Cardiac muscle cell (in vitro differentiated cells and primary cell): ENCODE data around the gene PRR5. TPM values are rescaled to one million over a fixed set of nuclear protein-coding genes. Genes with fewer than 3 reads are reported as not detected.
A peak's percentile ranks its signal among the peaks of the same experiment; 100 is the strongest.

Experiments used
- DNase-seq, 2 donors: peaks; one replicate each; pipeline versions ENCODE4 v3.0.0 to v3.0.0-alpha.2; 2010 to 2017; ENCODE audit warnings: low read depth in 1 of 2, low spot score in 1 of 2
- H3K27ac ChIP-seq: fragments of 200-600 bp; sonication (generic); 2 replicates; pipeline ENCODE4 v1.5.1; 2016
- H3K27me3 ChIP-seq: fragments of 200-600 bp; sonication (generic); 2 replicates; pipeline ENCODE4 v1.6.0; 2016; ENCODE audit warnings: control low read depth
- H3K36me3 ChIP-seq: fragments of 200-600 bp; sonication (generic); 2 replicates; pipeline ENCODE4 v1.5.1; 2016; ENCODE audit warnings: control low read depth
- H3K4me1 ChIP-seq: fragments of 200-600 bp; sonication (generic); 2 replicates; pipeline ENCODE4 v1.8.1; 2017; ENCODE audit warnings: low read depth, mild to moderate bottlenecking, mixed run types
- H3K4me3 ChIP-seq: fragments of 200-600 bp; sonication (generic); 2 replicates; pipeline ENCODE4 v1.5.1; 2016; ENCODE audit warnings: mild to moderate bottlenecking
- H3K9me3 ChIP-seq: fragments of 200-600 bp; sonication (generic); 2 replicates; pipeline ENCODE4 v1.5.1; 2017; ENCODE audit warnings: low read depth, mild to moderate bottlenecking, control low read depth
- polyA plus RNA-seq: library from polyadenylated mRNA; unstranded; fragments of >200 nt; fragmentation: Nextera tagmentation; extraction: Ambion mirVana; gene quantifications from 2 replicates; pipeline ENCODE4 v1.2.1, GENCODE V29; 2016
- total RNA-seq: library from RNA; depleted of rRNA; stranded (reverse); fragments of >200 nt; gene quantifications from 2 replicates; pipeline ENCODE4 v1.2.3, GENCODE V29; 2016
- TF ChIP-seq, protein P1 (sequence below): IDR thresholded peaks from 2 replicates; pipeline ENCODE4 v1.5.1; 2012; ENCODE audit warnings: low read depth, mild to moderate bottlenecking, low read length

Gene PRR5
- total and polyA plus RNA-seq, 2 experiments from 2014 or later, result 36.5 to 41.7 TPM

DNA sequence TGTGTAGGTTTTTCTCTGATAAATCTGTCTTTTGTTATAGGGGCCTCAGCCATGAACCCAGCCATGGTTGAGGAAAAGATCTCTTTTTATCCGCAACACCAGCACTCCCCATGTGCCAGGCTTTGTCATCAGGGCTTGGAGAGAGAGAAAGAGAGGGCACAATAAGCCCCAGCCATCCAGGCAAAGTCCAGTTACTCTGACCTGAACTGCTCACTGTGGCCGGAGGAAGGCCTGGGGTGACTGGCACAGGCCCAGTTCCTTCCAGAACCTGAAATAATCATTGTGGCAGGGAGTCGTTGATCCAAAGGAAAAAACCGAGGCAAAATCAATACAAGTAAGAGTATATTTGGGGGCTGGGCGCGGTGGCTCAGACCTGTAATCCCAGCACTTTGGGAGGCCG lies 46.5 kb downstream of the PRR5 start:
- Histone ChIP-seq H3K27me3 (peaks cover 15% of the 10 kb centered on the region), H3K27ac (no peak overlapping the region), H3K36me3 (no peaks in the 10 kb centered on the region), H3K9me3 (no peaks in the 10 kb centered on the region), H3K4me1 (peaks cover 2% of the 10 kb centered on the region), H3K4me3 (no peak overlapping the region)
- TF ChIP-seq, protein P1, sequence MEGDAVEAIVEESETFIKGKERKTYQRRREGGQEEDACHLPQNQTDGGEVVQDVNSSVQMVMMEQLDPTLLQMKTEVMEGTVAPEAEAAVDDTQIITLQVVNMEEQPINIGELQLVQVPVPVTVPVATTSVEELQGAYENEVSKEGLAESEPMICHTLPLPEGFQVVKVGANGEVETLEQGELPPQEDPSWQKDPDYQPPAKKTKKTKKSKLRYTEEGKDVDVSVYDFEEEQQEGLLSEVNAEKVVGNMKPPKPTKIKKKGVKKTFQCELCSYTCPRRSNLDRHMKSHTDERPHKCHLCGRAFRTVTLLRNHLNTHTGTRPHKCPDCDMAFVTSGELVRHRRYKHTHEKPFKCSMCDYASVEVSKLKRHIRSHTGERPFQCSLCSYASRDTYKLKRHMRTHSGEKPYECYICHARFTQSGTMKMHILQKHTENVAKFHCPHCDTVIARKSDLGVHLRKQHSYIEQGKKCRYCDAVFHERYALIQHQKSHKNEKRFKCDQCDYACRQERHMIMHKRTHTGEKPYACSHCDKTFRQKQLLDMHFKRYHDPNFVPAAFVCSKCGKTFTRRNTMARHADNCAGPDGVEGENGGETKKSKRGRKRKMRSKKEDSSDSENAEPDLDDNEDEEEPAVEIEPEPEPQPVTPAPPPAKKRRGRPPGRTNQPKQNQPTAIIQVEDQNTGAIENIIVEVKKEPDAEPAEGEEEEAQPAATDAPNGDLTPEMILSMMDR, result no peak
- no peak for DNase-seq

DNA sequence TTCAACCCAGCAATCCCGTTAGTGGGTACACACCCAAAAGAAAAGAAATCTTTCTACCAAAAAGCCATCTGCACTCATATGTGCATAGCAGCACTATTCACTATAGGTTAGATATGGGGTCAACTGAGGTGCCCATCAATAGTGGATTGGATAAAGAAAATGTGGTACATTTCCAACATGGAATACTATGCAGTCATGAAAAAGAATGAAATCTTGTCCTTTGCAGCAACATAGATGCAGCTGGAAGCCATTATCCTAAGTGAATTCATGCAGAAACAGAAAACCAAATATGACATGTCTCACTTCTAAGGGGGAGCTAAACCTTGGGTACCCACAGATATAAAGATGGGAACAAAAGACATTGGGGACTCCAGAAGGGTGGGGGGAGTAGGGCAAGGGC lies 48.5 kb downstream of the PRR5 start:
- Histone ChIP-seq H3K27me3 (peaks cover 18% of the 10 kb centered on the region), H3K4me1 (peaks cover 2% of the 10 kb centered on the region), H3K36me3 (no peaks in the 10 kb centered on the region), H3K9me3 (no peaks in the 10 kb centered on the region), H3K4me3 (no peak overlapping the region), H3K27ac (no peak overlapping the region)
- TF ChIP-seq, protein P1, result no peak
- no peak for DNase-seq

DNA sequence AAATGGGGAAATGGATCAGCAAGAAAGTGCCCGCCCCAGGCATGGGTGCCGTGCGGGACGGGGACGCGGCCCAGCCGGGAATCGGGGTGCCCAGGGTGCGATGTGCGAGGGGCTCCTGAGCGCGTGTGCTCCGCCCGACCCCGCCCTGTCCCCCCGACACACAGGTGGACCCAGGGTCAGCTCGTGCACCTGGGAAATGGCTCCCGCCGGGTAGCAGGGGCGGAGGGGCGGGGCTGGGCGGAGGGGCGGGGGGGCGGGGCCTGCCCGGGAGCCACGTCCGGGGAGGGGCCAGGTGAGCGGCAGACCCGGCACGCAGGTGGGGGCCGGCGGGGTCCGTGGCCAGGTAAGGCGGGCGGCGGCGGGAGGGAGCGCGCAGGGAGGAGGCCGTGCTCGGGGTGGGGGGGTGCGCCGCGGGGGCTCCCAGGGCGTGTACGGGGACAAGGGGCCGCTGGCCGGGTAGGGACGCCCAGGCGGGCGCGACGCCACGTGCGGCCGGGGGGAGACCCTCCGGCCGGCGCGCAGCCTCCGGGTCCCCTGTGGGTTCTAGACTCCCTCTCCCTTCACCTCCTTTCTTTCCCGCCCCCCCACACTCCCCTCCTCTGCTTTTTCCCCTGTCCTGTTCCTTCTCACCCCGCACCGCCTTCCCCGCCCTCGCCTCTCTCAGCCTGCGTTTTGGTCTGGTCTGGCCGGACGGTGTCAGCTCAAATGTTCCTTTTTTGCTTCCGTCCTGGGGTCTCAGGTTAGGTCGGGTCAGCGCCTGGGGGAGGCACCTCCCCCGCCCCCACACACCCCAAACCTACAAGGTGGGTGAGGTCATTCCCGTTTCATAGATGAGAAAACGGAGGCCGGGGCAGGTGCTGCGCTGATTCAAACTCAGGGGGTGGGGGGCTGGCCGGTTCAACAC lies 50.5 kb downstream of the PRR5 start, which contains the start of gene ARHGAP8:
Gene ARHGAP8 (plus strand): TSS at position 291 of the 904 bp plus-strand sequence. CDS start 33,953 bp downstream, outside the sequence.
- DNase-seq, result peak in 1 of 2 donors; percentile 15
- H3K27me3 ChIP-seq, result peaks cover 18% of the 10 kb centered on the region
- H3K9me3 ChIP-seq, result no peaks in the 10 kb centered on the region
- no peaks in the 10 kb centered on the region for H3K4me1 ChIP-seq
- no peaks in the 10 kb centered on the region for H3K36me3 ChIP-seq
- H3K27ac ChIP-seq, result no peak within 1 kb of the TSS
- peak within 1 kb of the TSS; percentile 47 for H3K4me3 ChIP-seq
- TF ChIP-seq, protein P1, result no peak

DNA sequence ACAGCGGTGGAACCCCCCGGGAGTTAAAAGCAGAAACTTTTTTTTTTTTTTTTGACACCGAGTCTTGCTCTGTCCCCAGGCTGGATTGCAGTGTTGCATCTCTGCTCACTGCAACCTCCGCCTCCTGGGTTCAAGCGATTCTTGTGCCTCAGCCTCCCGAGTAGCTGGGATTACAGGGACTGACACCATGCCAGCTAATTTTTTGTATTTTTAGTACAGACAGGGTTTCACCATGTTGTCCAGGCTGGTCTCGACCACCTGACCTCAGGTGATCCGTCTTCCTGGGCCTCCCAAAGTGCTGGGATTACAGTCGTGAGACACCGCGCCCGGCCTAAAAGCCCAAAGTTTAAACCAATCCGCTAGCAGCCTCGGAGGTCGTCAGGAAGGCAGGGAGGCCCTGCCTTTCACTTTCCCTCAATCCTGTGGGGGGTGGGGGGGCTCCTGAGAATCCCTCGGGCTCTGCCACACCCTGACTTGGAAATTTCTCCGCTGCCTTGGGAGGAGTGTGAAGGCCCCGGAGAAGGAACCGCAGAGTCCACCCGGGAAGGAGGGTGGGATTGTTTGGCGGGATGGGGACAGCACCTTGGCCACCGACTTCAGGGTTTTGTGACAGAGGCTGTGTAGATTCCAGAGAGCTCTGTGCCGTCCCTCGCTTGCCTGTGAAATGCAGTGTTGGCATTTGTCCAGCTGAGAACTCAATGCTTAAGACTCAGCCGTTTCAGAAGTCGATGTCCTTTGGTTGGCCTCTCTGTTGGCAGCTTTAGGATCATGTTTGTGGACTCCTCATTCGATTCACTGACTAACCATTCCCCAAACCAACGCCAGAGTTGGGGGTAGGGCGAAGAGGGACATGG lies 51.4 kb downstream of the PRR5 start:
- Histone ChIP-seq H3K36me3 (no peaks in the 10 kb centered on the region), H3K4me1 (no peaks in the 10 kb centered on the region), H3K9me3 (no peaks in the 10 kb centered on the region), H3K4me3 (peak overlapping the region; percentile 47), H3K27me3 (peaks cover 18% of the 10 kb centered on the region), H3K27ac (no peak overlapping the region)
- peak; percentile 64 to 88 for DNase-seq
- TF ChIP-seq, protein P1, result no peak

DNA sequence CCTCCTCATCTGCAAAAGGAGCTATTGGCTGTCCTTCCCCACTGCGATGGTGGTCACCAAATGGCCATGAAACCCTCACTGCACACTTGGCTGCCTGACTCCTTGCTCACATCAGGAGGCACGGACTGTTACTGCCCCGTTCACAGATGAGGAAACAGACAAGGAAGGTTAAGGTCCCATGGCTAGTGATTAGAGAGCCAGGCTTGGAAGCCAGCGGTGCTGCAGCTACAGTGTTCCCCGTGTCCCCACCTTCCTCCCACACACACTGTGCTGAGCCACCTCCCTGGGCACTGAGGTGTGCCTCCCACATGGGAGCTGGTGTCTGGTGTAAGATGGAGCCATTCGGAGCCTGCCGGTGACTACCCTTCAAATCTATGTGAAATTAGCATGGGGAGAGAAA lies 53.0 kb downstream of the PRR5 start:
- H3K9me3 ChIP-seq, result no peaks in the 10 kb centered on the region
- no peak overlapping the region for H3K4me3 ChIP-seq
- no peak overlapping the region for H3K27ac ChIP-seq
- TF ChIP-seq, protein P1, result no peak
- H3K4me1 ChIP-seq, result no peaks in the 10 kb centered on the region
- no peak for DNase-seq
- peaks cover 18% of the 10 kb centered on the region for H3K27me3 ChIP-seq
- H3K36me3 ChIP-seq, result no peaks in the 10 kb centered on the region
